ENCODE measurements around the gene TBCK.
A peak's percentile ranks its signal among the peaks of the same experiment; 100 is the strongest.
"Not testable (repeated sequence)": the region's sequence is repeated elsewhere in the genome, so short reads cannot be mapped to it uniquely, and the experiment has no call there.

TBCK gene

DNA sequence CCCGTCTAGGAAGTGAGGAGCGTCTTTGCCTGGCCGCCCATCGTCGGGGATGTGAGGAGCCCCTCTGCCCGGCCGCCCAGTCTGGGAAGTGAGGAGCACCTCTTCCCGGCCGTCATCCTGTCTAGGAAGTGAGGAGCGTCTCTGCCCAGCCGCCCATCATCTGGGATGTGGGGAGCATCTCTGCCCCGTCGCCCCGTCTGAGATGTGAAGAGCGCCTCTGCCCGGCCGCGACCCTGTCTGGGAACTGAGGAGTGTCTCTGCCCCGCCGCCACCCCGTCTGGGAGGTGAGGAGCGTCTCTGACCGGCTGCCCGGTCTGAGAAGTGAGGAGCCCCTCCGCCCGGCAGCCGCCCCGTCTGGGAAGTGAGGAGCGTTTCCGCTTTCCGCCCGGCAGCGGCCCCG, 5.2 kb upstream of the TBCK start:
- DNase-seq (ENCODE audit: low spot score), result not testable (repeated sequence)

DNA sequence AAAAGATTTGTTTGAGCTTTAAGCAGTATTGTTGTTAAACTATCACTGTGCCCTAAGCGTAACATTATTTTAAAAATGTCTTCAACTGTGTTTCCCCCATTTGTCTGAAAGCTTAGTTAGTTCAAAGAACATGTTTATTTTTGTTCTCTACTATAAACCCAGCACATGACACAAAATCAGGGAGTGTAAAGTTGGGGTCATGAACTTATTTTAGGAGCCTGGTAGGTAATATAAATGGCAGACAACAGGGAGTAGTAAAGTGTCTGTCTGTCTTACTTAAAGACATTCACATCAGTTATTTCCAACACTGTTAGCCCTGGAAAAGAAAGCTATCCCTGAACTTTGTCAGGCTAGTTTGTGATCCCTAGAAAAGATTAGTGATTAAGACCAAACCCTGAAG, 4.2 kb upstream of the TBCK start:
- DNase-seq (ENCODE audit: low spot score), result no peak

DNA sequence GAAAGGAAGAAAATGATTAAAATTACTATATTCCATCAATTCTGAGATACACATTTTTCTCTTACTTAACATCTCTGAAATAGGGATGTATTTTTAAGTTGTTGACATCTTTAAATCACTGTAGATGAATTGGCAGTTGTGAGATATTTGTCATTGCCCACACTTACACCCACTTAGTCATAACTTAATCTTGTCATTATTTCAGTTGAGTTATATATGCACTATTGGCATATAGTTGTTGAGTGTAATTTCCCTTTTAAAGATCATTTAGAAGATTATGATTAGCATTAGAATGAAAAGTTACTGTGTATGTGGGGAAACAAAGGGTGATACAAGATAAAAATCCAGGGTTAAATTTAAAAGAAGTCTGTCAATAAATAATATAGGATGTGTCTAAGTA, 2.5 kb upstream of the TBCK start:
- no peak for DNase-seq (ENCODE audit: low spot score)

DNA sequence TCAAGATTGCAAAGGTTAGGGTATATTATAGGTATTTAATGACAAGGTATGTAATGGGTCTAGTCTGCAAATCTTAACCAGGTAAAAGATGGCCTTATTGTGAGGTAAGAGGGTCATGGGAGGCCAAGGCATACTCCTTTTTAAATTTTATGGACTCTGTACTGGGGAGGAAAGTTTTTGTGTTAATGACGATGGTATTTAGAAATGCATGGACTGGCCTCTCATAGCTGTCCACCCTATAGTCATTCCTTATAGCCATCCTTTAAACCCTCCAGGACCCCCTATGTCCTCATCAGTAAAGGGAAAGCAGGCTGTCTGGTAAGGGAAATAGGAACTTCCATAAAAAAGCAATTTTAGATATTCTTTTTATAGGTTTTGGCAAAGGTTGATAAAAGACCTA, 1.8 kb upstream of the TBCK start:
- no peak for DNase-seq (ENCODE audit: low spot score)

DNA sequence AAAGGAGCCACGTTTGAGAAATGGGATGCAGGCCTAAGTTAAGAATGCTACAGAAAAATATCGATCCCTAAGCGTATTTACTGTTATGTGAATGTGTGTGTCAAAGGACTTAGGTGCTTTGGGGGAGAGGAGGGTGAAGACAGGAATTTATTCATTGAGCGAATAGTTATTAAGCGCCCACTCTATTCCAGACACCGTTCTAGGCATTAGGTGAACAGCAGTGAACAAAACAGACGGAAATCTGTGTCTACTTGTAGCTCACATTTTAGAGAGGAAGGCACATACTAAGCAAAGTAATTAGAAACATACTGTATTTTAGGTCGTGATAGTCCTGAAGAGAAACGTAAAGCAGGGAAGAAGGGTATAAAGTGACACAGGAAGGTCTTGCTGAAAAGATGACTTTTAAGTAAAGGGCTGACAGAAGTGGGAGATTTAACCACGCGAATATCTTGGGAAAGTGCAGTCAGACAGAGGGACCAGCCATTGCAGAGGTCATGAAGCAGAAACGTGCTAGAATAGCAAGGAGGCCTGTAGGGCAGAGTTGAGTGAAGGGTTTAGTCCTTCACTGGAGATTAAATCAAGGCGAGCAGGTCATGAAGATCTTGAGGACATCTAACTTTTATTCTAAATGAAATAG, 882 bp upstream of the TBCK start:
- DNase-seq (ENCODE audit: low spot score), result no peak

DNA sequence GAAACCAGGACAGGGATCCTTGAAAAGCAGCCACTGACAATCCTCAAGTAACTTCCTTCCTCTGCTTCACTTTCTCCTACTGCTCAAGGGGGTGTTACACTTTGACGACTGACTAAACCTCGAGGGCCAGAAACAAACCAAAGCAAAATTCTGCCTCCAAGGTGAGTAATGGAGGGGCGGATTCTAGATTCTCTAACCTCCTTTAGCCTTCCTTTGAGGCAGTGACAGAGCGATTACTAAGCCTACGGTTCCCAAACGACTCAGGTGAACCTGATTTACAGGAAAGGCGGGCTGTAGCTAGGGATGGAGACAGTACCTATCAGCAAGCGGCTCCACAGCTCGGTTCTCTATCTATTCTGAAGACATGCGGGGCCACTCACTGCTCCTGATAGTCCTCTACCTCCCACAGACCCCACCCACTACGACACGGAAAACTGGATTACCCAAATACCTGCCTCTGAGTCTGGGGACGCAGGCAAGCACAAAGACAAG, 487 bp downstream of the TBCK start:
- DNase-seq (ENCODE audit: low spot score), result peak; percentile 15

DNA sequence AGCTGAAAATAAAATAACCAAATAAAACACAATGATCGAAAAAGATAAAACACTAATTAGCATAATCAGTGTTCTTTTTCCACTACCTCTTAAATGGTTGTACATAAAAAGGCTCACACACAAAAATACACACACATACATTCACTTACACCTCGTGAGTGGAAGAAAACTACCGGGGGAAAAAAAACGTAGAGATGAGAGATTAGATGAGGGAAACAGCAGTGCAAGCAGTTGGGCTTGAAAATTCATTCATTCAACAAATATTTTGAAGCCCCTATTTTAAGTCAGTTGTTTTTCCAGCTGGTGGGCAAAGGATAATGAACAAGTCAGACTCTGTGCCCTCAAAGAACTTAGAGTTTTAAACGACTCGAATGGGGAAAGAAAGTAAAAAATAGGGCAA, 1.0 kb downstream of the TBCK start:
- no peak for DNase-seq (ENCODE audit: low spot score)

DNA sequence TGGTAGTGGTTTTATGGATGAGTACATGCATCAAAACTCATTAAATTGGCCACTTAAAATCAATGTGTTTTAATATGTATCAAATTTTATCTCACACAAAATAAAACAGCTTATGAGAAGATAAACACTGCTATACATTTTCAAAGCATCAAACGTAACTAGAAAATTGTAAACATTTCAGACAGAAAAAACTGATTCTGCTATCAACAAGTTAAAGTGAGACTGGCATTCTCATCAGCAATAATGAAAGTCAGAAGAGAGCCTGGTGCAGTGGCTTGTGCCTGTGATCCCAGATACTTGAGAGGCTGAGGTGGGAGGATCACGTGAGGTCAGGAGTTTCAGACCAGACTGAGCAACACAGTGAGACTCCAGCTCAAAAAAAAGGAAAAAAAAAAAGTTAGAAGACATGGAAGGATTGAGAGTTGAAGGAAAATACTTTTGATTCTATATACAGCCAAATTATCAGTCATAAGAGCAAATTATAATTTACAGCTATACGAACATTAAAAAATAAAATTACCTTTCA, 2.9 kb downstream of the TBCK start:
- no peak for DNase-seq (ENCODE audit: low spot score)

DNA sequence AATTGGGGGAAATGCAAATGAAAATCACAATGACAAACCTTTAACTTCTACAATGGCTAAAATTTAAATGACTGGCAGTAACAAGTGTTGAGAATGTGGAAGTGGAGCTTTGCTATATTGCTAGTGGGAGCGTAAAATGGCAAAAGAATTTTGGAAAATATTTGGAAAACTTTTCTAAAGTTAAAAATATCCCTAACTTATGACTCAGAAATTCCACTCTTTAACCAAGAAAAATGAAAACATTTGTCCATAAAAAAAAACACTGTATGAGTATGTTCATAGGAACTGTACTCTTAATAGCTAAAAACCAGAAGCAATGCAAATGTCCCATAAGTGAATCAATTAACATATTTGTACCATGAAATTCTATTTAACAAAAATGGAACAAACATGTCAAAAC, 3.6 kb downstream of the TBCK start:
- DNase-seq (ENCODE audit: low spot score), result no peak

DNA sequence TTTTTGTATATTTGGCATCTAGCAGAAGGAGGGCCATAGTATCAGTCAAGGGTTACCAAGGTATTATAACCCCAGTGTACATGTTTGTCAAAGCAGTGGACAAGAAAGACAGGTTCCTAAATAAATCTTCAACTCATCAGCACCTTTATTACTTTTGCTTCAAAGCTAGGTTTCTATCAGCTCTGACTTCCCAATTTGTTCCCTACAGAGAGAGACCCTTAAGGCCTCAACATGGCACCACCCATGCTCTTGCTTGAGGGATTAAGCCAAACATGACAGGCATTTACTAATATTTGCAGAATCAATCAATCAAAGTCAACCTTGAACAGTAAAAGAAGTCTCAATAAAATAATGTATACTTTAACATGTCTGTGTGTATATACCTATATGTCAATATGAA, 9.4 kb downstream of the TBCK start:
- DNase-seq (ENCODE audit: low spot score), result no peak

DNA sequence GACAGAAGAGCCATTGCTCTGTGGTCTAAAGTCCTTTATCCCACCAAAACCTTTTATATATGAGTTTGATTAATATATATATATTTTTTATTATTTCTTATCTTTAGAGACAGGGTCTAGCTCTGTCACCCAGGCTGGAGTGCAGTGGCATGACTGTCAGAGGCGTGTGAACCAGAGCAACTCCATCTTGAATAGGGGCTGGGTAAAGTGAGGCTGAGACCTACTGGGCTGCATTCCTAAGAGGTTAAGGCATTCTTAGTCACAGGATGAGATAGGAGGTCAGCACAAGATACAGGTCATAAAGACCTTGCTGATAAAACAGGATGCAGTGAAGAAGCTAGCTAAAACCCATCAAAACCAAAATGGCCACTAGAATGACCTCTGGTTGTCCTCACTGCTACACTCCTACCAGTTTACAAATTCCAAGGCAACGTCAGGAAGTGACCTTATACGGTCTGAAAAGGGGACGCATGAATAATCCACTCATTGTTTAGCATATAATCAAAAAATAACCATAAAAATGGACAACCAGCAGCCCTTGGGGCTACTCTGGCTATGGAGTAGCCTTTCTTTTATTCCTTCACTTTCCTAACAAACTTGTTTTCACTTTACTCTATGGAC, 10.5 kb downstream of the TBCK start:
- no peak for DNase-seq (ENCODE audit: low spot score)

DNA sequence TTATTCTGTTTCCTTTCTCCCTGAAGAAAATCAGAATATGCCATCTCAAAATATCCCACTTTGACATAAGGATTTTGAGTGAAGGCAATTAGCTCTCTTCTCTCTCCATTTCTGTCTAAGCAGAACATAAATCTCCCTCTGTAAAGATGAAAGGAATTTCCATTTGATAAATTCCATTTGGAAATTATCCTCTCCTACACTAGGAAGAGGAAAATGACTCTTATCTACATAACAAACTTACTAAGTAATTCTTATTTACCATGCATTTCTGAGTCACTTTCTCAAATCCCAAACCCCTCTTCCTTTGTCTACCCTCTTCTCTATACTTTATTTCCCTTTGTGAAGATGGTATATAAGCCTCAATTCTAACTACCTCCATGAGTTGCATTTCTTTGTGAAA, 11.4 kb downstream of the TBCK start:
- DNase-seq (ENCODE audit: low spot score), result no peak

DNA sequence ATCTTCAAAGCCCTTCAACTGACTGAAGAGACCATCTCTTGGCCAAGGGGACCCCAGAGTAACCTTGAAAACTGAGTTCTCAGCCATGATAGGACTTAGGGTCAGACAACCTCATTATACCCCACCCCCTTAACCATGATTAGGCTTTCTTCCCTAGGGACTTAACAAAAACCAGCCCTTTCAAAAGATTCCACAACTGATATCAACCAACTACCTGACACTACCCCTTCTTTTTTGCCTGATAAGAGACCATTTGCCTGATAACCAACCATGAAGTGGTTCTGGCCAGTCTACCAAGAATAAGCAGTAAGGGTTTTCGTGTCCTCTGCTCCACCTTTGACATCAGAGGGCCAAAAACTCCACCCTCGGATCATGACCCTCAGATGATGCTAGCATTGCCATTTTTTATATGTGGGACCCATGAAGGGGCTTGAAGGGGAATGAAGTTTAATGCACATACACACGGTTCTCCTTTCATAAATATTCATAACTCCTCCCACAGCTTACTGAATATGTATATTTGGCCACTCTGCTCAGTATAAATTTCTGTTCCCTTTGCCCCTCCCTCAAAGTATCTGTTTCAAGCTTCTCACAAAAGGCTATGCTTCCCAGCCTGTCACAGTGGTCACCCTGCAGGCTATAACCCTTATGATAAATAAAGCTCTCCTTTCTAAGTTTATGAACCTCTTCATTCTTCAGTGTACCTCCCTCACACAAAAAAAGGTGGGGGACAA, 12.3 kb downstream of the TBCK start:
- DNase-seq (ENCODE audit: low spot score), result no peak

DNA sequence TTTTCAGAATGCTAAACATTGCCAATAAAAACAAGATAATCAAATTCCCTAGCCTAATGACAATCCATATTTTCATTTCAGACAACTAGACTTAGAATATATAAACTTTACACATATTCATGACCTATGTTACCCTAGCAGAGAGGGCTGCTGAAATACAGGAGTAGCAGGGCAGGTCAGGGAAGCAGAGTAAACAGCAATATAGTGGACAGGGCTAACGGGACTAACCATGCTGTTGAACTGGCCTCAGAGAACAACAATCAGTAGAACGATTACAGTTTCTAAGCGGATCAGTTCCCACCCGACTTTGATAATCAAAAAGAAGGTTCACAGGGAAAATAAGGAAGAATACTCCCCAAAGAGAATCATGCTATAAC, 14.0 kb downstream of the TBCK start:
- DNase-seq (ENCODE audit: low spot score), result no peak

DNA sequence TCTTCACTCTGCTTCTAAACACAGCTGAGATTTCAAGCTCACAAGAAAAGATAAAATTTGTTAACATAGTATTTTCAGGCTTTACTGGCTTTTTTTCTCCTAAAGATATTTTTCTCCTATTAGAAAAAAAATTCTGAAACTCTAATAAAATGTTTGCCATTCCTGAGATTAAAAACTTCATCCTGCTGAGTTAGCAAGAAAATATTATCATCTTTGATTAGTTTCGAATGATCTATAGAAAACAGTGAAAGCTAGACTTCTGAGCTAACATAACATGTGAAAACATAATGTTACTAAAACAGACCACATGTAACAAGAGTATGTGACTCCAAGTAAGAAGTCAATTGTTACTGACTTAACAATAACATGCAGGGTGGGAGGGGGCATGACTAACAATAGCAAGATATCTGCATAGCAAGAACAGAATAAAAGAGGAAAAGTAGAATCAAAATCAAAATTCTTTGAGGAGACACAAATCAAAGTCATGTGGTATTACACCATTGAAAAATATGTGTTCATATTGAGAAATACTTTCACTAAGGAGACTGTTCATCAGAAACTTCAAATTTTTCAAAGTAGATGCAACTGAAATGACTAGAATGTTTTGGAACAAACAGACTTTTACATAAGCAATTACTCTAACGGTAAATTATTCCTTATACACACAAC, 14.5 kb downstream of the TBCK start:
- no peak for DNase-seq (ENCODE audit: low spot score)

DNA sequence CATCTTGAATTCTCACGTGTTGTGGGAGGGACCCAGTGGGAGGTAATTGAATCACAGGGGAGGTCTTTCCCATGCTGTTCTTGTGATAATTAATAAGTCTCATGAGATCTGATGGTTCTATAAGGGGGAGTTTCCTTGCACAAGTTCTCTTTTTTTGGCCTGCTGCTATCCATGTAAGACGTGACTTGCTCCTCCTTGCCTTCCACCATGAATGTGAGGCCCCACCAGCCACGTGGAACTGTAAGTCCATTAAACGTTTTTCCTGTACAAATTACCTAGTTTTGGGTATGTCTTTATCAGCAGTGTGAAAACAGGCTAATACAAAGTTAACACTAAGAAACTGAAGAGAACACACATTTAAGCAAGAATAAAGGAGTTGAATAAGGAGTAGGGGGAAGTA, 16.0 kb downstream of the TBCK start:
- DNase-seq (ENCODE audit: low spot score), result no peak

DNA sequence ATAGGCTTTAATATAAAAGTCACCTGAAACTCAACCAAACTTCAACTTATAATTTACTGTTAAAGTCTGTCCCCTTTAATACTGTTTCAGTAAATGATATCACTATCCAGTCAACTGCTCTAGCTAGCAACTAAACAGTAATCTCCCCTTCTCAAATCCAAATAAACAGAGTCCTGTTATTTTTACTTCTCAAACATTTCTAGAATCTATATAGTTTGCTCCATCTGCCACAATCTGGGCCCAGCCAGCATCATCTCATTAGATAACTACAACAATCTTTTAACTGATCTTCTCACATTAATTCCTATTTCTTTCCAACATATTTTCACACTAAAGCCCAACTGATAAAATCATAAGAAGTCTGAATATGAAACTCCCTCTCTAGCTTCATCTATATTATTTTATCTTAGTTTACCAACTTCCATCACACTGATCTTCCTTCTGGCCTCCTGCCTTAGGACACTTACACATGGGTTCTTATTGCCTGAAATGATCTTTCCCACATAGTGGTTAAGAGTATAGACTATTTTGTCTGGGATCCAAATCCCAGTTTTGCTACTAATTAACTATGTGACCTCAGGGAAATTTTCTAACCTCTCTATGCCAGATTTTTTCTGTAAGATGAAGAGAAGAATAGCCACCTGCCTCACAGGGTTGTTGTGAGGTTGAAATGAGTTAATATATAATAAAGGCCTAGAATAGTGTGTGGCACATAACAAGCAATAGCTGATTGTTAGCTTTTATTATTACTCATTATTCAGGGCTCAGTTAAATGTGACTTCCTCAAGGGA, 18.6 kb downstream of the TBCK start:
- DNase-seq (ENCODE audit: low spot score), result no peak

DNA sequence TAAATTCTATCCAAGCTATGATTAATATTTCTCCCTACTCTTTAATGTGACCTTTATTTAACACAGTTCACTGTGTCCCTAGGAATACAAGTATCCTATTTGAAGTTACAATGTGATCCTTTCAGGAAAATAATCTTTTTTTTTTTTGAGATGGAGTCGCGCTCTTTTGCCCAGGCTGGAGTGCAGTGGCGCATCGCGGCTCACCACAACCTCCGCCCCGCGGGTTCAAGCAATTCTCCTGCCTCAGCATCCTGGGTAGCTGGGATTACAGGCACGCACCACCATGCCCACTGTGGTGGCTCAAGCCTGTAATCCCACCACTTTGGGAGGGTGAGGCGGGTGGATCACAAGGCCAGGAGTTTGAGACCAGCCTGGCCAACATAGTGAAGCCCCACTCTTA, 21.9 kb downstream of the TBCK start:
- DNase-seq (ENCODE audit: low spot score), result no peak

DNA sequence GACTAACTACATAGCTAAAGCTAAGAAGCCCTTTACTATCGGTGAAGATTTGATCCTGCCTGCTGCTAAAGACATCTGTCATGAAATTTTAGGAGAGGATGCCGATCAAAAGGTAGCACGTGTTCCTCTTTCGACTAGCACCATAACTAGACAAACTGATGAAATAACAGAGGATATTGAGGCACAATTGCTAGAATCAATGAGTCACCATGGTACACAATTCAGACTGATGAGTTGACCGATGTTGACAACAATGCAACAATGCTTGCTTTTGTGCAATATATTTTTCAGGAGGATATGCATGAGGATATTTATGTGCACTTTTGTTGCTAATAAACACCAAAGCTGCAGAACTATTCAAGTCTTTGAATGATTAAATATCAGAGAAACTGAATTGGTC, 24.3 kb downstream of the TBCK start:
- DNase-seq (ENCODE audit: low spot score), result no peak

DNA sequence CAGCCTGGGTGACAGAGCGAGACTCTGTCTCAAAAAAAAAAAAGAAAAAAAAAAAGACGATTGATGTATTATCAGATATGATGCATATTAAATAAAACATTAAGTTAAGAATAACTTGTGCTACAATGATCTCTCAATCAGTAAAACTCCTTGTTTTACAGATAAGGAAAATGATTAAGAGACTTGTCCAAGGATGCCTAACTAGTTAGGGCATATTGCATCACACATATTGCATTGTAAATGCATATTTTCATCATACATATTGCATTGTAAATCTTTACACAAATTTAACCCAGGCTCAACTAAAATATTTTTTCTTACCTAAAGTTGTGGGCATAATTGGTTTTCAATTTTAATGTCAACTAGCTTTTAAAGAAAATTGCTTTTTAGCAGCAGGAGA, 26.3 kb downstream of the TBCK start:
- DNase-seq (ENCODE audit: low spot score), result no peak

DNA sequence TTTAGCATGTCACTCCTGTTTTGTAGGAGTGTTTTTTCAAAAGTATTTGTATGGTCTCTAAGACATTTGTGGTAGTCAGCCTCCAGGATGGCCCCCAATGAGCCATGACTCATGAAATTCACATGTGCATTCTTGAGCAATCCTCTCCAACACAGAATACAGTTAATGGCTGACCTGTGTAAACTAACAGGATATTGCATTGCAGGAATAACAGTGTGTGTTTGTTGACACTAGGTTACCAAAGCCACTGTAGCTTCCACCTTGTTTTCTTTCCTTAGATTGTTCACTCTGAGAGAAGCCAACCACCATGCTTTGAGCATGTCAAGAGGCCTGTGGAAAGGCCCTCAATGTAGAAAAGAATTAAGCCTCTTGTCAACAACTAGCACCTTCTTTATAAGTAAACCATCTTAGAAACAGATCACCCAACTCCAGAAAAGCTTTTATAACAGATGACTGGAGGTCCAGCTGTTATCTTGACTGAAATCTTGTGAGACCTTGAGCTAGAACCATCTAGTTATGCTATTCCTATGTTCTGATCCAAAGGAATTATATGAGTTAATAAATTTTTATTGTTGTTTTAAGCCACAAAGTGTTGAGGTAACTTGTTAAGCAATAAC, 28.5 kb downstream of the TBCK start:
- no peak for DNase-seq (ENCODE audit: low spot score)

DNA sequence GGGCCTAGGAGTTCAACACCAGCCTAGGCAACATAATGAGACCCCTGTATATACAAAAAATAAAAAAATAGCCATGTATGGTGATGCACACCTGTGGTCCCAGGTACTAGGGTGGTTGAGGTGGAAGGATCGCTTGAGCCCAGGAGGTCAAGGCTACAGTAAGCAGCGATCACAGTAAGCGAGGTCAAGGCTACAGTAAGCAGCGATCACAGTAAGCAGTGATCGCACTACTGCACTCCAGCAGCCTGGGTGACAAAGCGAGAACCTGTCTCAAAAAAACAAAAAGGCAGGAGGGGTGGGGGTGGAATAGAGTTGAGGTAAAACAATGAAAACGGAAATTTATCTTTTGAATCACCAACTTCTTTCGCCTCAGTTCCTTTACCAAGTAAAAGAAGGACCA, 29.4 kb downstream of the TBCK start:
- no peak for DNase-seq (ENCODE audit: low spot score)

All from iPS-NIHi11 (cell line).